Caki2 (cell line): ENCODE measurements around the gene CPN2. TPM values are rescaled to one million over a fixed set of nuclear protein-coding genes. Genes with fewer than 3 reads are reported as not detected.

Experiments used
- DNase-seq: peaks from one replicate; pipeline ENCODE4 v3.0.0-alpha.2; 2015; ENCODE audit warnings: low read depth
- in situ Hi-C: cut with HindIII; loops from 2 replicates; pipeline ENCODE4 v1.10.0; 2016; ENCODE audit warnings: low sequenced_read_pairs, low pct_unique_long_range_greater_than_20kb, mixed read lengths
- total RNA-seq: library from RNA; depleted of rRNA; stranded (reverse); fragments of >200 nt; shearing (Covaris generic); gene quantifications from 2 replicates; pipeline ENCODE4 v1.2.3, GENCODE V29; 2014; ENCODE audit warnings: low replicate concordance; rRNA removed

The CPN2 gene
- total RNA-seq, 1 experiment from 2014 or later = not detected

DNA sequence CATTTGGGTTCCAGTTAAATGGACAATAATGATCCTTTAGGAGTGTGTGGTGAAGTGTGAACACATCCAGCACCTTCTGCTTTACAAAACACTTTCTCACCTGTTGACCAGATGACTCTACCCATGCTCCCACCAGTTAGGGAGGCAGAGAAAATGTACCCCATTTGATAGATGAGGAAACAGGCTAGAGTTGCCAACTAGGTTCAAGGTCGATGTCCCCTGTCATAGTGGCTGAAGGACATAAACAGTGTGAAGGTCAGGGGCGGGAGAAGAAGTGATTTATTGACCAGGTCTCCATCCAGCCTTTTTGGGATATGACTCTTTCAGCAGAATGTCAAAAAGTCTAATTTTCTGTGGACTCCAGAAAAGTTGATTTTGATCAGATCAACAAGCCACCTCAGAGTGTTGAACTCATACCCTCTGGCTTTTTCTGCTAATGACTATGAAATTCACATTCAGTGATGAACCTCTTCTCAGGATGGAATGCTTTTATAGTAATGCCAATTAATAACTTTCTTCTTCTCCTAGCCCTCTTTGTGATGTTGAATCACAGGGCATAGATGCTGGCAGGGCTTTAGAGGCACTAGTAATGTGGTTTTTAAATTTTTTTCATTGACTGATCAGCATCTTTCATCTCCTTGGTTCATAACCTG, 57.5 kb downstream of the CPN2 start:
- in situ Hi-C loops = no loop called here
- DNase-seq = no peak

DNA sequence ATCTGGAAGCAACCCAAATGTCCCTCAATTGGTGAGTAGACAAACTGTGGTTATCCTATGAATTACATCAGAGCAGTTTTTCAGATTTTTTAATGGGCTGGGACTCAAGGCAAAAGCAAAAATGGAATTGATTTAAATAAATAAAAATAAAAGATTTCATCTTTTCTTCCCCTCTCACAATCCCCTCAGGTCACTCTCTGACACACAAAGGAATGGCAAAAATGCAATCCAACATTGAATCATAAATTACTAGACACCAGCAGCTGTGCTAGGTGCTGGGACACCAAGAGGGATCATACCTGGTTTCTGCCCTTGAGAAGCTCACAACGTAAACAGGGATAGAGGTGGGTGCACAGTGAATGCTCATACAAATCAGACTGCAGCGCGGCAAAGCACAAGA, 58.8 kb downstream of the CPN2 start:
- DNase-seq = no peak
- in situ Hi-C loops = no loop called here

Other genes with a start within 250 kb of the CPN2 start
- 43.2 and 45.9 TPM in 2 replicates for gene HES1, start 215.2 kb downstream of the CPN2 start, total RNA-seq
- gene LRRC15, start 18.4 kb upstream of the CPN2 start, total RNA-seq = not detected in 2 replicates
- gene GP5, start 47.9 kb upstream of the CPN2 start, total RNA-seq = not detected in 2 replicates
- 47.7 and 91.8 TPM in 2 replicates for gene ATP13A3, start 135.7 kb upstream of the CPN2 start, total RNA-seq